OCI-LY1 (cell line): ENCODE data around the gene FRMD4A.

Experiments used
- H2AFZ ChIP-seq: fragments of 200-600 bp; sonication (generic), shearing (Covaris generic); 2 replicates; pipeline ENCODE4 v1.6.0; 2014; ENCODE audit warnings: antibody characterized with exemption, mild to moderate bottlenecking, low read length
- H3F3A ChIP-seq: fragments of 200-600 bp; sonication (generic), shearing (Covaris generic); 2 replicates; pipeline ENCODE4 v1.6.0; 2014; ENCODE audit warnings: mild to moderate bottlenecking, antibody characterized with exemption, low read length, moderate library complexity; ENCODE audit not compliant: insufficient read depth
- H3K27ac ChIP-seq: fragments of 200-600 bp; sonication (generic); 2 replicates; pipeline ENCODE4 v1.5.1; 2014; ENCODE audit warnings: low read length, mixed run types, mild to moderate bottlenecking, low read depth; ENCODE audit not compliant: poor library complexity, severe bottlenecking
- H3K27me3 ChIP-seq: fragments of 200-600 bp; sonication (generic); 2 replicates; pipeline ENCODE4 v1.6.0; 2014; ENCODE audit warnings: antibody characterized with exemption, mild to moderate bottlenecking, low read length, moderate library complexity; ENCODE audit not compliant: insufficient read depth
- H3K36me3 ChIP-seq: fragments of 200-600 bp; sonication (generic); 2 replicates; pipeline ENCODE4 v1.6.1; 2014; ENCODE audit warnings: mild to moderate bottlenecking, antibody characterized with exemption, low read length, moderate library complexity, mixed read lengths; ENCODE audit not compliant: insufficient read depth
- H3K4me1 ChIP-seq: fragments of 200-600 bp; sonication (generic); 2 replicates; pipeline ENCODE4 v1.5.1; 2014; ENCODE audit warnings: mild to moderate bottlenecking, low read length, moderate library complexity; ENCODE audit not compliant: insufficient read depth, severe bottlenecking
- H3K4me2 ChIP-seq: fragments of 200-600 bp; sonication (generic), shearing (Covaris generic); 2 replicates; pipeline ENCODE4 v1.6.1; 2014; ENCODE audit warnings: low read length
- H3K4me3 ChIP-seq: fragments of 200-600 bp; sonication (generic); 2 replicates; pipeline ENCODE4 v1.5.1; 2014; ENCODE audit warnings: low read length, low read depth, mild to moderate bottlenecking, mixed read lengths; ENCODE audit not compliant: poor library complexity, severe bottlenecking
- H3K79me2 ChIP-seq: fragments of 200-600 bp; shearing (Covaris generic); 2 replicates; pipeline ENCODE4 v1.6.1; 2016; ENCODE audit warnings: mixed run types, low read length, mixed read lengths; ENCODE audit not compliant: insufficient read depth
- H3K9ac ChIP-seq: fragments of 200-600 bp; sonication (generic), shearing (Covaris generic); 2 replicates; pipeline ENCODE4 v1.6.1; 2014; ENCODE audit warnings: mild to moderate bottlenecking, low read length, mixed read lengths
- H3K9me2 ChIP-seq: fragments of 200-600 bp; sonication (generic), shearing (Covaris generic); 2 replicates; pipeline ENCODE4 v1.6.1; 2014; ENCODE audit warnings: low read depth, mild to moderate bottlenecking, low read length, mixed read lengths
- H3K9me3 ChIP-seq: fragments of 200-600 bp; shearing (Covaris generic); 2 replicates; pipeline ENCODE4 v1.6.1; 2014; ENCODE audit warnings: low read length, mixed read lengths
- H4K20me1 ChIP-seq: fragments of 200-600 bp; sonication (generic), shearing (Covaris generic); 2 replicates; pipeline ENCODE4 v1.6.0; 2016; ENCODE audit warnings: mild to moderate bottlenecking, low read length; ENCODE audit not compliant: insufficient read depth
- EZH2 ChIP-seq: fragments of 200-600 bp; sonication (generic), shearing (Covaris generic); IDR thresholded peaks from 2 replicates; pipeline ENCODE4 v1.8.0; 2017; ENCODE audit warnings: borderline replicate concordance, mixed run types, mild to moderate bottlenecking, antibody characterized with exemption, low read length, moderate library complexity, mixed read lengths
- TF ChIP-seq, protein P1 (sequence below): fragments of 200-600 bp; sonication (generic), shearing (Covaris generic); IDR thresholded peaks from 2 replicates; pipeline ENCODE4 v1.5.1; 2017; ENCODE audit warnings: mild to moderate bottlenecking, antibody characterized with exemption, low read length, moderate library complexity, mixed read lengths

The FRMD4A gene

DNA sequence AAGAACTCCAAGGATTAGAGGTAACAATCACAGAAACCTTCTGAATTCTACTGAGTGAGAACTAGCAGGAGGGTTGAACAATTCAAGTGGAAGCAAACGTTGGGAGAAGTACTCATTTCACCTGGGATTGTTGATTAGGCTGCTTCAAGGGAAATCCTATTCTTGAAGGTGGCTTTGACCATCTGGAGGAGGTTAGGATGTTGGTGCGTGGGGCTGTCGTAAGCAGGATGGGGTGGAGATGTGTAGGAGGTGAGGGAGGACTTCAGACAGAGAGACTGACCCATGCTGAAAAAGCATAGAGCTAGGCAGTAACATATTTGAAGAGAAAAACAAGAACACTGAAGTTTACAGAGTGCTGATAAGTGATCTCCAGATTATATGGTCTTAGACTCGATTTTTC is 147.9 kb downstream of the FRMD4A start:
- H3K27ac ChIP-seq = no peak overlapping the region
- no peaks in the 10 kb centered on the region for H3K36me3 ChIP-seq
- H3K9me2 ChIP-seq = no peaks in the 10 kb centered on the region
- H3F3A ChIP-seq = no peaks in the 10 kb centered on the region
- H3K4me1 ChIP-seq = peaks cover 26% of the 10 kb centered on the region
- TF ChIP-seq, protein P1, sequence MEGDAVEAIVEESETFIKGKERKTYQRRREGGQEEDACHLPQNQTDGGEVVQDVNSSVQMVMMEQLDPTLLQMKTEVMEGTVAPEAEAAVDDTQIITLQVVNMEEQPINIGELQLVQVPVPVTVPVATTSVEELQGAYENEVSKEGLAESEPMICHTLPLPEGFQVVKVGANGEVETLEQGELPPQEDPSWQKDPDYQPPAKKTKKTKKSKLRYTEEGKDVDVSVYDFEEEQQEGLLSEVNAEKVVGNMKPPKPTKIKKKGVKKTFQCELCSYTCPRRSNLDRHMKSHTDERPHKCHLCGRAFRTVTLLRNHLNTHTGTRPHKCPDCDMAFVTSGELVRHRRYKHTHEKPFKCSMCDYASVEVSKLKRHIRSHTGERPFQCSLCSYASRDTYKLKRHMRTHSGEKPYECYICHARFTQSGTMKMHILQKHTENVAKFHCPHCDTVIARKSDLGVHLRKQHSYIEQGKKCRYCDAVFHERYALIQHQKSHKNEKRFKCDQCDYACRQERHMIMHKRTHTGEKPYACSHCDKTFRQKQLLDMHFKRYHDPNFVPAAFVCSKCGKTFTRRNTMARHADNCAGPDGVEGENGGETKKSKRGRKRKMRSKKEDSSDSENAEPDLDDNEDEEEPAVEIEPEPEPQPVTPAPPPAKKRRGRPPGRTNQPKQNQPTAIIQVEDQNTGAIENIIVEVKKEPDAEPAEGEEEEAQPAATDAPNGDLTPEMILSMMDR = no peak
- TF ChIP-seq EZH2 = no peak
- H3K9ac ChIP-seq = no peak overlapping the region
- no peak overlapping the region for H3K4me3 ChIP-seq
- no peaks in the 10 kb centered on the region for H4K20me1 ChIP-seq
- no peaks in the 10 kb centered on the region for H3K9me3 ChIP-seq
- H2AFZ ChIP-seq = no peak overlapping the region
- H3K27me3 ChIP-seq = no peaks in the 10 kb centered on the region
- H3K4me2 ChIP-seq = no peak overlapping the region
- no peaks in the 10 kb centered on the region for H3K79me2 ChIP-seq

DNA sequence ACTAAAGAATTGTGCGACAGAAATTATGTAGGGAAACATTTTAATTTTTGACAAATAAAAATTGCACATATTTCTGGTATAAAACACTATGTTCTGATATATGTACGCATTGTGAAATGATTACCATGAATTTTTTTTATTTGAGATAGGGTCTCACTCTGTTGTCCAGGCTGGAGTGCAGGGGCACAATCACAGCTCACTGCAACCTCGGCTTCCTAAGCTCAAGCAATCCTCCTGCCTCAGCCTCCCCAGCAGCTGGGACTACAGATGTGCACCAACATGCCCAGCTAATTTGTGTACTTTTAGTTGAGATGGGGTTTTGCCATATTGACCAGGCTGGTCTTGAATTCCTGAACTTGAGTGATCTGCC is 149.2 kb downstream of the FRMD4A start:
- Histone ChIP-seq H3K9me2 (no peaks in the 10 kb centered on the region), H3K4me2 (no peak overlapping the region), H2AFZ (no peak overlapping the region), H3F3A (no peaks in the 10 kb centered on the region), H3K9ac (no peak overlapping the region), H3K36me3 (no peaks in the 10 kb centered on the region), H3K9me3 (no peaks in the 10 kb centered on the region), H3K27ac (no peak overlapping the region), H4K20me1 (no peaks in the 10 kb centered on the region), H3K79me2 (no peaks in the 10 kb centered on the region), H3K4me3 (no peak overlapping the region), H3K4me1 (peaks cover 23% of the 10 kb centered on the region), H3K27me3 (no peaks in the 10 kb centered on the region)
- TF ChIP-seq, protein P1 = no peak
- TF ChIP-seq EZH2 = no peak

DNA sequence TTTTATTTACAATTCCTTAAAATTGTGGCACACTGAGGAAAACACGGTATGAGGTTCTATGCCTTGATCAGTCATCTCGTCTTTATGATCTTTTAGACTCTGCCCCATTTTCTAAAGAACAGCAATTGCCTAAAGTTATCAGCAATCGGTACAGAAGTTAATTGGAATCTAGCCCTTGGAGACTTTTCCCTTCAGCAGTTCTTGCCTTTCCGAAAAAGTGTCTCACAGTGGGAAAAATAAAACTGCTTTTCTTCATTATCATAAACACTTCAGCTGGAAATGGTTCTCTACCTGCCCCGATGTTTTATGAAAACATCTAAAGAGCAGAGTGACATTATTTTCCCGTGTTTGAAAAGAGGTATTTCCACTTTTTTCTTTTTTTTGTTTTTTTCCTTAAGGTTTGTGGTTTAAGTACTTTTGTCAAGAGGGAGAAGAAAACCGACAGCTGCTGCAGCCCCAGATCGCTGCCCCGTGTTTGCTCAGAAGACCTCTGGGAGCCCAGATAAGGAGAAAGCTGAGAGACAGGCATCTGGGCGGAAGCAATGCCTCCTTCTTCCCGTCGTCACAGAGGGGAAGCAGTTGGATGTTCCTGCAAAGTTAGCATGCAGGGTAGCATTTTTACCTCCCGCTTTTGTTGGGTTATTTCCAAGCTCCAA is 149.7 kb downstream of the FRMD4A start:
- Histone ChIP-seq H3K79me2 (no peaks in the 10 kb centered on the region), H3K4me2 (no peak overlapping the region), H2AFZ (no peak overlapping the region), H4K20me1 (no peaks in the 10 kb centered on the region), H3K27ac (no peak overlapping the region), H3K9me3 (no peaks in the 10 kb centered on the region), H3F3A (no peaks in the 10 kb centered on the region), H3K36me3 (no peaks in the 10 kb centered on the region), H3K27me3 (no peaks in the 10 kb centered on the region), H3K9ac (no peak overlapping the region), H3K4me3 (no peak overlapping the region), H3K9me2 (no peaks in the 10 kb centered on the region), H3K4me1 (peaks cover 20% of the 10 kb centered on the region)
- no peak for TF ChIP-seq EZH2
- TF ChIP-seq, protein P1 = no peak
